ENCODE measurements around the gene ENOX2.
"Not testable (repeated sequence)": the region's sequence is repeated elsewhere in the genome, so short reads cannot be mapped to it uniquely, and the experiment has no call there.

The ENOX2 gene, protein sequence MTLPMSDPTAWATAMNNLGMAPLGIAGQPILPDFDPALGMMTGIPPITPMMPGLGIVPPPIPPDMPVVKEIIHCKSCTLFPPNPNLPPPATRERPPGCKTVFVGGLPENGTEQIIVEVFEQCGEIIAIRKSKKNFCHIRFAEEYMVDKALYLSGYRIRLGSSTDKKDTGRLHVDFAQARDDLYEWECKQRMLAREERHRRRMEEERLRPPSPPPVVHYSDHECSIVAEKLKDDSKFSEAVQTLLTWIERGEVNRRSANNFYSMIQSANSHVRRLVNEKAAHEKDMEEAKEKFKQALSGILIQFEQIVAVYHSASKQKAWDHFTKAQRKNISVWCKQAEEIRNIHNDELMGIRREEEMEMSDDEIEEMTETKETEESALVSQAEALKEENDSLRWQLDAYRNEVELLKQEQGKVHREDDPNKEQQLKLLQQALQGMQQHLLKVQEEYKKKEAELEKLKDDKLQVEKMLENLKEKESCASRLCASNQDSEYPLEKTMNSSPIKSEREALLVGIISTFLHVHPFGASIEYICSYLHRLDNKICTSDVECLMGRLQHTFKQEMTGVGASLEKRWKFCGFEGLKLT

DNA sequence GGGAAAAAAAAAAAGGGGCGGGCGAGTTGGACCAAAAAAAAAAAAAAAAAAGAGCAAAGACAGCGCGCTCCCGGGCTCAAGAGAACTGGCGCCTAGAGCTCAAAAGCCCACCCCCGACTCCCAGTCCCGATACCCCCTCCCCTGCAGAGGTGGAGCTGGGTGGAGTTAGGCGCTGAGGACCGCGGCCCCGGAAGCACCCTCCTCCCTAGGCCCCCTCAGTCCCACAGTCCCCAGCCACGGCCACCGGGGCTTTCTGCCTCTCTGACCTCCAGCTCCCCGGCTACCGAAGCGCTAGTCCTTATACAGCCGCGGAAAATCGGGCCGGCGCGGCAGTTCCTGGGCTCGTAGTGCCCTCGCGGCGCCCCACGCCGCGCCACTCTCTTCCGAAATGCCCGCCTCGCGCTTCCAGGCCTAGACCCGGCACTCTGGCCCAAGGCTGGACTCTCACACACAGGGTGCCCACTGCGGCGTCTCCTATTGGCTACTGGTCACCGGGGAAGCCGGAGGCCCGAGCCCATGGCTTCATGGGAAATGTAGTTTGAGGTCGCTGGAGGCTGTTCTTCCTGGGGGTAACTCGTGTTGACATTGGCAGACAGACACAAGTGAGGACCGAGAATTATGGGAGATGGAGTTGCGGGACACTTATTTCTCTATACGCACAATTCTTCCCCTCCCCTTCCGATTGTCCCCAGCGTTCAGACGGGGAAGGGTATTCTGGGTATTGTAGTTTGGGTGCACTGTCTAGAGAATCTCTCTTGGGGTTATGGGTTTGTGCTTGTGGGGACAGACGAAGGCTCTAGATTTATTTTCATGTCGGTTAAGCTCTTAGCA lies at the start of gene ENOX2:
ENOX2 (minus strand) TSS at position 427 of the 831 bp plus-strand sequence. CDS start 199,993 bp downstream, outside the sequence.
- peak; percentile 90 to 92 for DNase-seq

GRCh38 chrX:130952266-130953043 lies 49.4 kb upstream of the ENOX2 start:
- no peak for DNase-seq

GRCh38 chrX:130944230-130944629 lies 41.2 kb upstream of the ENOX2 start:
- no peak for DNase-seq

- DNase-seq, result no peak
Measured at GRCh38 chrX:130937101-130937500, 34.1 kb upstream of the ENOX2 start.

- DNase-seq, result no peak
Measured at GRCh38 chrX:130933358-130933757, 30.3 kb upstream of the ENOX2 start.

GRCh38 chrX:130920405-130920804 lies 17.4 kb upstream of the ENOX2 start:
- DNase-seq, result not testable (repeated sequence)

DNA sequence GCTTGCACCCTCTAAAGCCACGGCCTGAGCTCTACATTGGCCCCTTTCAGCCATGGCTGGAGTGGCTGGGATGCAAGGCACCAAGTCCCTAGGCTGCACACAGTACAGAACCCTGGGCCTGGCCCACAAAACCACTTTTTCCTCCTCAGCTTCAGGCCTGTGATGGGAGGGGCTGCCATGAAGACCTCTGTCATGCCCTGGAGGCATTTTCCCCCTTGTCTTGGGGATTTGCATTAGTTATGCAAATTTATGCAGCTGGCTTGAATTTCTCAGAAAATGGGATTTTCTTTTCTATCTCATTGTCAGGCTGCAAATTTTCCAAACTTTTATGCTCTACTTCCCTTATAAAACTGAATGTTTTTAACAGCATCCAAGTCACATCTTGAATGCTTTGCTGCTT lies 16.7 kb upstream of the ENOX2 start:
- DNase-seq, result not testable (repeated sequence)

DNA sequence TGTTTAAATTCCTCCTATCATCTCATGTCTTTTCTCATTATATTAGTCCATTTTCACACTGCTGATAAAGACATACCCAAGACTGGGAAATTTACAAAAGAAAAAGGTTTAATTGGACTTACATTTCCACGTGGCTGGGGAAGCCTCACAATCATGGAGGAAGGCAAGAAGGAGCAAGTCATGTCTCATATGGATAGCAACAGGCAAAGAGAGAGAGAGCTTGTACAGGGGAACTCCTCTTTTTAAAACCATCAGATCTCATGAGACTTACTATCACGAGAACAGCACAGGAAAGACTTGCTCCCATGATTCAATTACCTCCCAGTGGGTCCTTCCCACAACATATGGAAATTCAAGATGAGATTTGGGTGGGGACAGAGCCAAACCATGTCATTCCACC lies 15.5 kb upstream of the ENOX2 start:
- DNase-seq, result not testable (repeated sequence)

GRCh38 chrX:130916636-130917422 lies 13.8 kb upstream of the ENOX2 start:
- peak; percentile 7 to 8 for DNase-seq

- DNase-seq, result no peak
Measured at GRCh38 chrX:130915302-130915701, 12.3 kb upstream of the ENOX2 start.

DNA sequence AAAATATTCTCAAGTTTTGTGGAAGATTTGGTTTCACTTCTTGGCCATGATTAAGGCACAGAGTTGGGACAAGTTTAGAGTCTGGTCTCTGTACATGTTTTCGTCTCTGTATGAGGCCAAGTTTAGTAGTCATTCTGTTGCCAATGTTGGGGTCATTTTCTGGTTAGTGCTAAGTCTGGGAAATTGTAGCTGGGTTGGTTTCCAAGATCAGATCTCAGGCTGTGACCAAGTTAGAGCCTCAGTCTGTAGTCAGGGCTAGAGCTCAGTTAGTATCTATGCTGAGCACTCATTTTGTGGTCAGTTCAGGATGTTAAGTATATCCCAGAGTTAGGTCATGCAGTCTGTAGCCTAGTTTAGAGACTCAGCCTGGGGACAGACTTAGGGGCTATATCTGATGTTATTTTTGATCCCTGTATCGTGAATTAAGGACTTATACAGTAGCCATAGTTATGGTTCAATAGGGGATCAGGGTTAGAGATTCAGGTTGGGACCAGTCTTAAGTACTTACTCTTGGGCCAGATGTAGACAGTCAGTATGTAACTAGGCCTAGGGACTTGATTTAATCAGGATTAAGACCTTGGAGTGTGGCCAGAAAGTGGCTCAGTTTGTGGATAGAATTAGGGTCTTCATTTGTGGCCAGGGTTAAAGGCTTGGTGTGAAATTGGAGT lies 6.6 kb upstream of the ENOX2 start:
- no peak for DNase-seq

- no peak for DNase-seq
Measured at GRCh38 chrX:130906776-130907175, 3.8 kb upstream of the ENOX2 start.

- DNase-seq, result no peak
Measured at GRCh38 chrX:130902446-130902782, 595 bp downstream of the ENOX2 start.

DNA sequence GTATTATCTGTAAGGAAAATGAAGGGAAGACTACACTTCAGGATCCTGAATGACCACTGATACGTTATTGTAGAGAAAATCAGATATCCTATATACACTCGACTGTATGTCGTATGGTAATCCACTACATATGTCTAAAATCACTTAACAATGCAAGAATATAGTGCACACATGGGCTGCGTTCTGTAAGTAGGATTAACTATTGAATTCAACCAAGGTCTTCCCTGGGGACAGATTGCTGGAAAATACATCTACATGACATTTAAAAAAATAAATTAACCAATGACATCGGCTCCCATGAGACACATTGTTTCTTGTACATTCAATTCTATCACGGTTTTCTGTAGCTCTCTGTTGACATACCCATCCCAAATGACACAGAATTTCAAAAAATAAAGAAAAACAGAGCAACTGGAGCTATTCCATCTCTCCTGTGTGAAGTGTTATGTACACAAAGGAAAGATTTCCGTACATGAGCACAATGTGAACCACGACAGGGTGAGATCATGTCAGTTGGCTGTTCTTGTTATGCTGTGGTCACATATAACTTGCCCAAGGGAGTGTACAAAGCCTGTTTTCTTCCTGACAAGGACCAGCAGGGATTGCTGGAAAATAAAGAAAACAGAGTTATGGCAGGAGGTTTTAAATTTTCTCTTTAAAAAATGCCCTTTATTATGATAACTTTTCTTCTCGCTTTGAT lies 6.1 kb downstream of the ENOX2 start:
- no peak for DNase-seq

- DNase-seq, result no peak
Measured at GRCh38 chrX:130896026-130896425, 7.0 kb downstream of the ENOX2 start.

DNA sequence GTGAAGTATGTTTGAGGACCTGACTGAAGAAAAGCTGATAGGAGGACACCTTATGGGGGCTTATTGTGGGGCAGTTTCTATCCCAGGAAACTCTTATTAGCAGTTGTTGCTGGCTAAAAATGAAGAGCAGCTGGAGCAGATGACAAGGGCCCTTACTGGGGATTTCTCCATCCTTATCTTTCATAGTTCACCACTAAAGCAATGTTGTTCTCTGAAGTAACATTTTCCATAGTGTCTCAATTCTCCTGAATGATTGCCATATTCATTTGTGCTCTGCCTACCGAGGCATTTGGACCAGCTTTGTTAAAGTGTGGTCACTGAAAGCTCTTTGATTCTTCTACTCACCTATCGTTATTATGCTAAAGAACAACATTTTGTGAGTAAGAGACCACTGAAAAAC lies 7.7 kb downstream of the ENOX2 start:
- no peak for DNase-seq

DNA sequence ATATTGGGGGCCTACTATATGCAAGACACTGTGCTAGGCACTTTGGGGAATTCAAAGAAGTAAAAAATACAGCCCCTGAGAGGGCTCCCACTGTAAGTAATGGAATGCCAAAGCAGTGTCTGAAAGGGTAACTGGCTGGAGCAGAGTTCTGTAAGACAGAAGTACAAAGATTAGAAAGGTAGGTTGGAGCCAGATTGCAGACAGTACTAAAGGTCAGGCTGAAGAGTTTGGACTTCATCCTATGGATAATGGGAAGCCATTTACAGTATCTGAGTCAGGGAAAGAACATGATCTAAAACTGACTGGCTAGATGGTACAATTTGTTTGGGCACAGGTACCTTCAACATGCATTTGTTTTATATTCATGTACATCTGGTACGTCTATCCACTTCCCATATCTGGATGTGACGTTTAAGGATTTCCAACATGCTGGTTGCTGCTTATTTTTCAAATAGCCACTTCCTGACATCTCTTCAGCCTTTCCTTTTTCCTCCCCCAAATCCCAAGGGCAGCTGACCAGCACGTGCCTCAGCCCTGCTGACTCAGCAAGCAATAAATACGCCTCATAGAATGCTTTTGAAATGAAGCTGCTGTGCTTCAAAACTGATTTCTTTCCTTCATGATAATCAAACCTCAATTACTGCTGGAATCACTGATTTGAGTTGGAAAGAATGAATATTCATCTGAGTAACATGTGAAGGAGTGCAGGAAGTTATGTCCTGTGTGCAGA lies 9.5 kb downstream of the ENOX2 start:
- no peak for DNase-seq

- DNase-seq, result no peak
Measured at GRCh38 chrX:130887376-130887775, 15.6 kb downstream of the ENOX2 start.

GRCh38 chrX:130885996-130886395 lies 17.0 kb downstream of the ENOX2 start:
- DNase-seq, result no peak

DNA sequence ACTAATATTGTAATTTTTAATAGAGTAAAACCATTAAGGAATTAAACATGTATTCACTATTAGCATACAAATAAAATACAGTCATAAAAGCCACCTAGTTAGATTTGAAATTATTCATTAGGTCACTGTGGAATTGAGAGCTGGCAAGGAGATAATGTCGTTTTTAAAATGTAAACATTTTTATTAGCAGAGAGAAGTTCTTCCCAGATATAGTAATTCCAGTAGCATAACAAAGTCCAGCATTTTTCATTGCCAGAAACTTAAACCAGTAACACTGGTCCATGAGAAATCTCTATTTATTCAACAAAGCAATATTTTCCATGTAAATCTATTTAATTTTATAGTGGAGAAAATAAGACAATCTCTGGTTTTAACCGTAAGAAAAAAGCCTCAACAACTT lies 17.5 kb downstream of the ENOX2 start:
- no peak for DNase-seq

Measured in NCI-H1930 (cell line).